Activated naive CD4-positive, alpha-beta T cell treated with anti-CD3 and anti-CD28 coated beads, Interleukin-2, amount 50 U/mL, for 24 hours (primary cell): ENCODE data around the gene RASSF8.
"Not testable (repeated sequence)": the region's sequence is repeated elsewhere in the genome, so short reads cannot be mapped to it uniquely, and the experiment has no call there.

ENCODE experiments used
- H3K27ac Mint-ChIP-seq: one replicate; pipeline ENCODE4 v1.8.0; 2021; ENCODE audit warnings: mild to moderate bottlenecking, mixed read lengths
- H3K27me3 Mint-ChIP-seq: one replicate; pipeline ENCODE4 v1.8.0; 2021; ENCODE audit warnings: mixed read lengths
- H3K36me3 Mint-ChIP-seq: one replicate; pipeline ENCODE4 v1.8.0; 2021; ENCODE audit warnings: mixed read lengths
- H3K4me1 Mint-ChIP-seq: one replicate; pipeline ENCODE4 v1.8.0; 2021; ENCODE audit warnings: mixed read lengths
- H3K4me3 Mint-ChIP-seq: one replicate; pipeline ENCODE4 v1.8.0; 2021; ENCODE audit warnings: mild to moderate bottlenecking, mixed read lengths
- H3K9me3 Mint-ChIP-seq: one replicate; pipeline ENCODE4 v1.8.0; 2021; ENCODE audit warnings: mixed read lengths

The RASSF8 gene

DNA sequence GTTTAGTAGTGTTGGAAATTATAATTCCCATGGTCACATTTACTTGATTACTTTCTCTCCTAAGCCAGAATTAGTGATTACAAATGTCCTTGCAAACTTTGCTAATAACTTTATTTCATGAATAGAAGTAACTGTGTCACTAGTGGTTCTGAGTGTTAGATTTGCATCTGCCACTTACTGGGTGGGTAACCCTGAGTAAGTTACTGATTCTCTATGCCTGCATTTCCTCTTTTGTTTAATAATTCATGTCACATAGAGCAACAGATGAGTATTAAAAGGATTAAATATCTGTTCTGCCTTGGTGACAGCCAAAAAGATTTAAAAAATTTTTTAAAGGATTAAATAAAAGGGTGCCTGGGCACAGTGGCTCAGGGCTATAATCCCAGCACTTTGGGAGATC, 87.7 kb downstream of the RASSF8 start:
- H3K9me3 Mint-ChIP-seq, result no peaks in the 10 kb centered on the region
- no peaks in the 10 kb centered on the region for H3K36me3 Mint-ChIP-seq
- H3K27ac Mint-ChIP-seq, result no peak overlapping the region
- peaks cover 3% of the 10 kb centered on the region for H3K27me3 Mint-ChIP-seq
- no peaks in the 10 kb centered on the region for H3K4me1 Mint-ChIP-seq
- H3K4me3 Mint-ChIP-seq, result no peak overlapping the region

DNA sequence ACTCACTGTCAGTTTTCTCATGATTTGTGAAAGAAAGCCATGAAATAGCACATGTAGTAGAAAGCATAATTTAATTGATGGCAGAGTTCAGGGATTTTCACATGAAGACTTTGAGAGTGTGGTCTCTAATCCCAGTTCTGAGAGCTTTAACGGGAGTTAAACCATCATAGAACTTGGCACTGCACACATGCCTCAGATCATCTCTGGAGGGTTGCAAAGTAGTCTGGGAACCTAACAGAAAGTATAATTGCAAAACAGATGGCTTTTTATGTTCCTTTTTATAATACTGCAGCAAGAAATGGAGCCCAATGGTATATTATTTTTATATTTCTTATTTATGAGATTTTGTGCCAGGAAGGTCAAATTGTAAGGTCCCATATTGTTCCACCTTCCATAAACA, 88.4 kb downstream of the RASSF8 start:
- Mint-ChIP-seq H3K4me1 (no peaks in the 10 kb centered on the region), H3K36me3 (no peaks in the 10 kb centered on the region), H3K9me3 (no peaks in the 10 kb centered on the region), H3K4me3 (no peak overlapping the region), H3K27ac (no peak overlapping the region), H3K27me3 (peaks cover 3% of the 10 kb centered on the region)

DNA sequence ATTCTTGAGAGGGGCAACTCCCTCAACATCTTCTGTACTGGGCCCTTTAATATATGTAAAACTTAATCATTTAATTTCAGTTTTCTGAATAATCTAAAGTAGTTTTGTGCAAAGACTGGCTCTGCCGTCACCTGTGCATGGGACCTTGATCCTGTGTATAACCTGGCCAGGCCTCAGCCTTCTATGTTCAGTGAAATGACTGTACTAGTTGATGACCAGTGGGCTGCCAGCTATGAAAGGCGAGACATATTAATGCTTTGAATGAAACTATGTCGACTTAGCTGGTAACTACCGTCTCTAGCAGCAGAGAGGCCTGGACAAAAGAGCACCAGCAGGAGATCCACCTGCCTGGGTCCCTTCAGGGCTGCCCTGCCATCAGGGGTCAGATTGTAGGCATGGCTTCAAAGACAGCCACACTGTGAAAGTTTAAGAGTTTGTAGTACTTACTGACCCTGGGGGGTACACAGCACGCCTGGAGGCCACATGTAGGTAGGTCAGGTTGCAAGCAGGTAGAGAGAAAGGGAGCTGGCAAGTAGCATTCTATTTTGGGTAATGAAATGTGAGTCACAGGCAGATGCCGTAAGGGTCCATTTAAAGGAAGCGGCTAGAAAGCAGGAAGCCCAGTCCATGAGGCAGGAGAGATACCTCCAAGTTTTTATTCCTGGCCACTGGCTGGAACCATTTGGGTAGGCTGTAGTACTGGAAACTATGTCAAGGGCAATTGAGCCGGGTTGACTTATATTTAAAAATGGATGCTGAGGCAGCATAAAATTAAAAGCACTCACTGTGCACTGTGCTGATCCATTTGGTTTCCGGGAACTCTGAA, 89.1 kb downstream of the RASSF8 start:
- H3K27ac Mint-ChIP-seq, result no peak overlapping the region
- H3K27me3 Mint-ChIP-seq, result peaks cover 5% of the 10 kb centered on the region
- H3K4me1 Mint-ChIP-seq, result no peaks in the 10 kb centered on the region
- no peaks in the 10 kb centered on the region for H3K36me3 Mint-ChIP-seq
- no peak overlapping the region for H3K4me3 Mint-ChIP-seq
- H3K9me3 Mint-ChIP-seq, result no peaks in the 10 kb centered on the region

- H3K27ac Mint-ChIP-seq, result no peak overlapping the region
- no peaks in the 10 kb centered on the region for H3K9me3 Mint-ChIP-seq
- no peak overlapping the region for H3K4me3 Mint-ChIP-seq
- H3K36me3 Mint-ChIP-seq, result no peaks in the 10 kb centered on the region
- peaks cover 3% of the 10 kb centered on the region for H3K27me3 Mint-ChIP-seq
- H3K4me1 Mint-ChIP-seq, result no peaks in the 10 kb centered on the region
Measured at GRCh38 chr12:26052652-26053051, 94.2 kb downstream of the RASSF8 start.

DNA sequence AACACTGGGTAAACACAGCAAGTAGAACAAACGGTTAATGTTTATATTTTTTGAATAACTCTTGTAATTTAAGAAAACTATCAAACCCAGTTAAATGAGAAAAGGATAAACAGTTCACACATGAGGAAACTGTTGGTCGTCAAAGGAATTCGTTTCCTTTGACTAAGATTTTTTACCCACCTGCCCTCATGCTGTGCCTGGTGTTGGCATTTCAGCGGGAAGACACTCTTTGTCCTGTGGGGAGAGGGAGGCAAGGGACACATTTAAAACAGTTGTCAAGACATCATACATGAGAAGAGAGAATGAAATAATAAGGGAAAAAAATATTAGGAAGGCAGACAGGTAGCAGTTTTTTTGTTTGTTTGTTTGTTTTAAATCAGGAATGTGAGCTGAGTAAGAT, 95.9 kb downstream of the RASSF8 start:
- Mint-ChIP-seq H3K4me3 (no peak overlapping the region), H3K27me3 (peaks cover 4% of the 10 kb centered on the region), H3K4me1 (no peaks in the 10 kb centered on the region), H3K9me3 (no peaks in the 10 kb centered on the region), H3K27ac (no peak overlapping the region), H3K36me3 (no peaks in the 10 kb centered on the region)

GRCh38 chr12:26055087-26055486, 96.6 kb downstream of the RASSF8 start:
- Mint-ChIP-seq H3K4me1 (no peaks in the 10 kb centered on the region), H3K4me3 (no peak overlapping the region), H3K9me3 (no peaks in the 10 kb centered on the region), H3K27me3 (peaks cover 4% of the 10 kb centered on the region), H3K27ac (no peak overlapping the region), H3K36me3 (no peaks in the 10 kb centered on the region)

- Mint-ChIP-seq H3K4me1 (no peaks in the 10 kb centered on the region), H3K4me3 (no peak overlapping the region), H3K27ac (no peak overlapping the region), H3K27me3 (peaks cover 4% of the 10 kb centered on the region), H3K9me3 (no peaks in the 10 kb centered on the region), H3K36me3 (no peaks in the 10 kb centered on the region)
Measured at GRCh38 chr12:26056335-26056734, 97.9 kb downstream of the RASSF8 start.

DNA sequence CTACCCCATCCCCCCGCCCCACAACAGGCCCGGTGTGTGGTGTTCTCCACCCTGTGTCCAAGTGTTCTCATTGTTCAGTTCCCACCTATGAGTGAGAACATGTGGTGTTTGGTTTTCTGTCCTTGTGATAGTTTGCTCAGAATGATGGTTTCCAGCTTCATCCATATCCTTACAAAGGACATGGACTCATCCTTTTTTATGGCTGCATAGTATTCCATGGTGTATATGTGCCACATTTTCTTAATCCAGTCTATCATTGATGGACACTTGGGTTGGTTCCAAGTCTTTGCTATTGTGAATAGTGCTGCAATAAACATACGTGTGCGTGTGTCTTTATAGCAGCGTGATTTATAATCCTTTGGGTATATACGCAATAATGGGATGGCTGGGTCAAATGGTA, 98.8 kb downstream of the RASSF8 start:
- not testable (repeated sequence) for H3K9me3 Mint-ChIP-seq, H3K27ac Mint-ChIP-seq, H3K4me1 Mint-ChIP-seq, H3K4me3 Mint-ChIP-seq, H3K36me3 Mint-ChIP-seq, H3K27me3 Mint-ChIP-seq

DNA sequence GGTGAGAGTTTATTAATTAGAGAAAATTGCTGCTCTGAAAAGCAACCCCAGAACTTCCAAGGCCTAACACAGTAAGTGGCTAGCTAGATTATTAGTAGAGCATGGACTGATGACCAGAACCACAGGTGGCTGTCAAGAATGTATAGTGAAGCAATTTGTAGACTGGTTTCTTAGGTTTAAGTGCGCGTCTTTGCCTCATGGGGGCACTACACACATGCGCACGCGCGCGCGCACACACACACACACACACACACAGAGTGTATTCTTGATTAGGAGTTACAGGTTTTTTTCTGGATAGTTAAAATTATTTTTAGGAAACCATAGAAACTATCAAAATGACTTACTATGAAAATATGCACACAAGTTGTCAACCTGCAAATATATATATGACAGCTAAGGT, 99.8 kb downstream of the RASSF8 start:
- H3K27ac Mint-ChIP-seq, result no peak overlapping the region
- H3K36me3 Mint-ChIP-seq, result no peaks in the 10 kb centered on the region
- peaks cover 3% of the 10 kb centered on the region for H3K27me3 Mint-ChIP-seq
- H3K4me3 Mint-ChIP-seq, result no peak overlapping the region
- no peaks in the 10 kb centered on the region for H3K4me1 Mint-ChIP-seq
- H3K9me3 Mint-ChIP-seq, result no peaks in the 10 kb centered on the region

- Mint-ChIP-seq H3K27me3 (peaks cover 4% of the 10 kb centered on the region), H3K4me1 (no peaks in the 10 kb centered on the region), H3K27ac (no peak overlapping the region), H3K9me3 (no peaks in the 10 kb centered on the region), H3K36me3 (no peaks in the 10 kb centered on the region), H3K4me3 (no peak overlapping the region)
Measured at GRCh38 chr12:26058818-26059217, 100.3 kb downstream of the RASSF8 start.

DNA sequence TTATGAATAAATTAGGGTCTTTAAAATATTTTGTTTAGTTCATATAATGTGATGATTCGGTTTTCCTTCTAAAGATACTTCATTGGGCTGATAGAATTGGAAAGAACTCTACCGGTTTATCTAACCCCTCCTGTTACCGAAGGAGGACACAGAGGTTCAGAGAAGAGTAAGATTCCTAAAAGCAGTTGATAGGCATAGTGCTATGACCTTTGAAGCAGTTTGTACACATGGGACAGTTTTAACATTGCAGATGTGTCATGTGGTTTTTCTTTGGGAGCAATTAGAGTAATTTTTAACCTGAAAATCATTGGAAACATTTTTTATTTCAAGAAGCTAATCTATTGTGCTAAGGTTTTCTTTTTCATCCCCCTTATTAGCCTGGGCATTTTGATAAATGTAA, 103.5 kb downstream of the RASSF8 start:
- Mint-ChIP-seq H3K27me3 (peaks cover 5% of the 10 kb centered on the region), H3K4me3 (no peak overlapping the region), H3K9me3 (no peaks in the 10 kb centered on the region), H3K4me1 (no peaks in the 10 kb centered on the region), H3K36me3 (no peaks in the 10 kb centered on the region), H3K27ac (no peak overlapping the region)

DNA sequence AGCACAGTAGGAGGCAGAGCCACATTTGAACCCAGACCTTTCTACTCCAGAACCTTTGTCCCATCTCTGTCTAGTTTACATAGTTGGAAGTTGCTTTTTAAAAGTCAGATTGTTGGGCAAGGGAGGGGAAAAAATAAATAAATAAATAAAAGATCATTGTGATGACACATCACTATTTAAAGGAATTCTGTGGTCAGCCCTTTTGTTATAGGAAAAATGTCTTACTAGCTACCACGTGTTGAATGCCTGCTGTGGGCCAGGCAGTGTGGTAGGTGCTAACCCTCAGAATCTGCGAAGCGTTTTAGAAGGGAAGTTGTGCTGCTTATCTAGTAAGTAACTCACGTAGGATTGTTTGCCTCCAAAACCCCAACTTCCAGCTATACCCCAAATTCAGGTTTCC, 104.1 kb downstream of the RASSF8 start:
- H3K27ac Mint-ChIP-seq, result no peak overlapping the region
- H3K9me3 Mint-ChIP-seq, result no peaks in the 10 kb centered on the region
- peaks cover 5% of the 10 kb centered on the region for H3K27me3 Mint-ChIP-seq
- H3K36me3 Mint-ChIP-seq, result no peaks in the 10 kb centered on the region
- H3K4me3 Mint-ChIP-seq, result no peak overlapping the region
- H3K4me1 Mint-ChIP-seq, result no peaks in the 10 kb centered on the region

- Mint-ChIP-seq H3K4me1 (no peaks in the 10 kb centered on the region), H3K4me3 (no peak overlapping the region), H3K9me3 (no peaks in the 10 kb centered on the region)
Measured at GRCh38 chr12:26065451-26065850, 107.0 kb downstream of the RASSF8 start.

GRCh38 chr12:26068503-26068902, 110.0 kb downstream of the RASSF8 start:
- Mint-ChIP-seq H3K4me3 (no peak overlapping the region), H3K27me3 (peaks cover 6% of the 10 kb centered on the region), H3K9me3 (no peaks in the 10 kb centered on the region), H3K27ac (no peak overlapping the region), H3K36me3 (no peaks in the 10 kb centered on the region), H3K4me1 (no peaks in the 10 kb centered on the region)

More at GRCh38 chr12:26065451-26065850, 107.0 kb downstream of the RASSF8 start:
- Mint-ChIP-seq H3K27me3 (peaks cover 6% of the 10 kb centered on the region), H3K27ac (no peak overlapping the region), H3K36me3 (no peaks in the 10 kb centered on the region)

- no peaks in the 10 kb centered on the region for H3K9me3 Mint-ChIP-seq
- no peak overlapping the region for H3K27ac Mint-ChIP-seq
- no peak overlapping the region for H3K4me3 Mint-ChIP-seq
- no peaks in the 10 kb centered on the region for H3K36me3 Mint-ChIP-seq
- peaks cover 3% of the 10 kb centered on the region for H3K27me3 Mint-ChIP-seq
- H3K4me1 Mint-ChIP-seq, result no peaks in the 10 kb centered on the region
Measured at GRCh38 chr12:26069796-26070195, 111.3 kb downstream of the RASSF8 start.

GRCh38 chr12:26077915-26078702, 119.6 kb downstream of the RASSF8 start:
- H3K36me3 Mint-ChIP-seq, result no peaks in the 10 kb centered on the region

More at GRCh38 chr12:26077915-26078702, 119.6 kb downstream of the RASSF8 start:
- Mint-ChIP-seq H3K27me3 (peaks cover 3% of the 10 kb centered on the region), H3K4me3 (no peak overlapping the region), H3K27ac (no peak overlapping the region), H3K9me3 (peaks cover 4% of the 10 kb centered on the region), H3K4me1 (no peaks in the 10 kb centered on the region)
